CD4-positive, alpha-beta memory T cell (primary cell): ENCODE results near the gene COL4A1. TPM values are rescaled to one million over a fixed set of nuclear protein-coding genes. Genes with fewer than 3 reads are reported as not detected.

Source experiments
- CTCF ChIA-PET: fragments of 350-600 bp; sonication (Branson Sonifier 250); formaldehyde crosslinking; loops from one replicate; lab custom pipeline; 2021; ENCODE audit warnings: inconsistent platforms; ENCODE audit not compliant: partially characterized antibody; lab: Charles Lee
- POLR2A ChIA-PET: fragments of 350-600 bp; sonication (Branson Sonifier 250); formaldehyde crosslinking; loops from one replicate; lab custom pipeline; 2021; ENCODE audit not compliant: partially characterized antibody; lab: Charles Lee
- DNase-seq, 5 donors: peaks; one replicate each; pipeline versions ENCODE4 v3.0.0 to v3.0.0-alpha.2; 2020 to 2022; ENCODE audit warnings: mixed read lengths in 1 of 5
- H3K27ac ChIP-seq: one replicate; pipeline ENCODE4 v1.7.0; 2013; ENCODE audit warnings: low read depth, low read length
- H3K27me3 ChIP-seq: 2 replicates; pipeline ENCODE4 v1.7.0; 2013; ENCODE audit warnings: mild to moderate bottlenecking, low read length, moderate library complexity; ENCODE audit not compliant: insufficient read depth
- H3K36me3 ChIP-seq: 2 replicates; pipeline ENCODE4 v1.7.0; 2013; ENCODE audit warnings: mild to moderate bottlenecking, low read length, moderate library complexity; ENCODE audit not compliant: insufficient read depth
- H3K4me1 ChIP-seq: 2 replicates; pipeline ENCODE4 v1.7.0; 2013; ENCODE audit warnings: mild to moderate bottlenecking, low read length, moderate library complexity; ENCODE audit not compliant: insufficient read depth
- H3K4me3 ChIP-seq, 2 donors: one replicate each; pipeline ENCODE4 v1.7.0; 2013; ENCODE audit warnings: low read length in 2 of 2, mild to moderate bottlenecking in 1 of 2
- H3K9me3 ChIP-seq, 2 donors: one replicate each; pipeline ENCODE4 v1.7.0; 2013; ENCODE audit warnings: low read length in 2 of 2, control low read depth in 1 of 2; ENCODE audit not compliant: control insufficient read depth in 1 of 2
- H3K27ac Mint-ChIP-seq, 7 donors: one replicate each; pipeline ENCODE4 v1.8.0; 2020 to 2021; ENCODE audit warnings: mixed read lengths in 7 of 7, mild to moderate bottlenecking in 6 of 7, inconsistent platforms in 3 of 7, moderate library complexity in 3 of 7
- H3K27me3 Mint-ChIP-seq, 2 donors: one replicate each; pipeline ENCODE4 v1.8.0; 2020 to 2021; ENCODE audit warnings: mixed read lengths in 2 of 2
- H3K36me3 Mint-ChIP-seq, 2 donors: one replicate each; pipeline ENCODE4 v1.8.0; 2020 to 2021; ENCODE audit warnings: mixed read lengths in 2 of 2, inconsistent platforms in 1 of 2, mild to moderate bottlenecking in 1 of 2
- H3K4me1 Mint-ChIP-seq, 4 donors: one replicate each; pipeline ENCODE4 v1.8.0; 2020 to 2021; ENCODE audit warnings: mixed read lengths in 4 of 4, mild to moderate bottlenecking in 1 of 4
- H3K4me3 Mint-ChIP-seq, 8 donors: one replicate each; pipeline ENCODE4 v1.8.0; 2020 to 2021; ENCODE audit warnings: mixed read lengths in 8 of 8, mild to moderate bottlenecking in 7 of 8, moderate library complexity in 6 of 8, inconsistent platforms in 3 of 8
- H3K9me3 Mint-ChIP-seq, 8 donors: one replicate each; pipeline ENCODE4 v1.8.0; 2020 to 2021; ENCODE audit warnings: mixed read lengths in 8 of 8, mild to moderate bottlenecking in 5 of 8, inconsistent platforms in 3 of 8, moderate library complexity in 1 of 8
- intact Hi-C: fragments of 100-400 bp; cut with micrococcal nuclease; formaldehyde crosslinking; loops from one replicate; pipeline ENCODE4 v1.15.1; 2023
- polyA plus RNA-seq, 2 donors: library from polyadenylated mRNA; unstranded; fragments of 300-500 nt; fragmentation: Illumina TruSeq; gene quantifications; one replicate each; pipeline ENCODE4 v1.2.3, GENCODE V29; 2021
- total RNA-seq, 2 experiments: library from RNA; stranded (reverse); gene quantifications; one replicate each; pipeline ENCODE4 v1.2.3, GENCODE V29; 2021

Gene COL4A1
- total and polyA plus RNA-seq, 4 experiments from 2014 or later: not detected

GRCh38 chr13:110179857-110180147 is 127.2 kb downstream of the COL4A1 start:
- Mint-ChIP-seq H3K27ac (no peak overlapping the region), H3K27me3 (no peaks in the 10 kb centered on the region), H3K4me1 (no peaks in the 10 kb centered on the region), H3K9me3 (peaks cover 0 to 8% (median 0%) of the 10 kb centered on the region in 8 donors), H3K36me3 (no peaks in the 10 kb centered on the region), H3K4me3 (no peak overlapping the region)
- intact Hi-C loops: no loop called here
- no peaks in the 10 kb centered on the region for H3K27me3 ChIP-seq
- no peak overlapping the region for H3K4me3 ChIP-seq
- CTCF ChIA-PET: no interaction called here
- no peak overlapping the region for H3K27ac ChIP-seq
- H3K4me1 ChIP-seq: no peaks in the 10 kb centered on the region
- no peak for DNase-seq
- H3K9me3 ChIP-seq: no peaks in the 10 kb centered on the region
- H3K36me3 ChIP-seq: no peaks in the 10 kb centered on the region
- POLR2A ChIA-PET: no interaction called here

- Histone ChIP-seq H3K9me3 (no peaks in the 10 kb centered on the region), H3K4me1 (no peaks in the 10 kb centered on the region), H3K4me3 (no peak overlapping the region), H3K36me3 (no peaks in the 10 kb centered on the region), H3K27ac (no peak overlapping the region), H3K27me3 (no peaks in the 10 kb centered on the region)
- no peak overlapping the region for H3K27ac Mint-ChIP-seq
- H3K9me3 Mint-ChIP-seq: peaks cover 0 to 13% (median 2%) of the 10 kb centered on the region in 8 donors
- no peak overlapping the region for H3K4me3 Mint-ChIP-seq
- no peaks in the 10 kb centered on the region for H3K27me3 Mint-ChIP-seq
- ChIA-PET POLR2A (no interaction called here), CTCF (no interaction called here)
- no peaks in the 10 kb centered on the region for H3K36me3 Mint-ChIP-seq
- intact Hi-C loops: no loop called here
- no peaks in the 10 kb centered on the region for H3K4me1 Mint-ChIP-seq
- no peak for DNase-seq
Observed at GRCh38 chr13:110179116-110179856, 127.7 kb downstream of the COL4A1 start.

GRCh38 chr13:110177790-110178189 is 129.2 kb downstream of the COL4A1 start:
- intact Hi-C loops: no loop called here
- POLR2A ChIA-PET: no interaction called here
- no peaks in the 10 kb centered on the region for H3K4me1 Mint-ChIP-seq
- no peak overlapping the region for H3K27ac Mint-ChIP-seq
- CTCF ChIA-PET: interaction anchor here (1.3 kb wide), 1 partner anchor 10 kb away, joined by 4 read pairs; no protein-coding TSS in a partner anchor
- H3K9me3 Mint-ChIP-seq: peaks cover 0 to 21% (median 8%) of the 10 kb centered on the region in 8 donors
- Histone ChIP-seq H3K27me3 (no peaks in the 10 kb centered on the region), H3K4me3 (no peak overlapping the region), H3K27ac (no peak overlapping the region), H3K36me3 (no peaks in the 10 kb centered on the region), H3K4me1 (no peaks in the 10 kb centered on the region), H3K9me3 (peaks cover 0 to 8% of the 10 kb centered on the region in 2 donors)
- peaks cover 0 to 2% of the 10 kb centered on the region in 2 donors for H3K36me3 Mint-ChIP-seq
- no peak for DNase-seq
- no peaks in the 10 kb centered on the region for H3K27me3 Mint-ChIP-seq
- H3K4me3 Mint-ChIP-seq: no peak overlapping the region

GRCh38 chr13:110176431-110176830 is 130.5 kb downstream of the COL4A1 start:
- intact Hi-C loops: no loop called here
- ChIA-PET CTCF (interaction anchor here (0.6 kb wide), 1 partner anchor 26 kb away, joined by 4 read pairs; no protein-coding TSS in a partner anchor), POLR2A (no interaction called here)
- Mint-ChIP-seq H3K4me1 (no peaks in the 10 kb centered on the region), H3K36me3 (peaks cover 0 to 2% of the 10 kb centered on the region in 2 donors), H3K27me3 (peaks cover 0 to 2% of the 10 kb centered on the region in 2 donors), H3K4me3 (no peak overlapping the region), H3K27ac (no peak overlapping the region), H3K9me3 (peaks cover 0 to 30% (median 13%) of the 10 kb centered on the region in 8 donors)
- Histone ChIP-seq H3K9me3 (peaks cover 0 to 8% of the 10 kb centered on the region in 2 donors), H3K4me3 (no peak overlapping the region), H3K27ac (no peak overlapping the region), H3K36me3 (no peaks in the 10 kb centered on the region), H3K4me1 (no peaks in the 10 kb centered on the region), H3K27me3 (no peaks in the 10 kb centered on the region)
- no peak for DNase-seq

- no peak overlapping the region for H3K4me3 Mint-ChIP-seq
- no peaks in the 10 kb centered on the region for H3K4me1 Mint-ChIP-seq
- CTCF ChIA-PET: no interaction called here
- no peaks in the 10 kb centered on the region for H3K27me3 ChIP-seq
- no peaks in the 10 kb centered on the region for H3K4me1 ChIP-seq
- H3K27ac ChIP-seq: no peak overlapping the region
- H3K9me3 ChIP-seq: peaks cover 0 to 8% of the 10 kb centered on the region in 2 donors
- no peak overlapping the region for H3K27ac Mint-ChIP-seq
- H3K36me3 ChIP-seq: no peaks in the 10 kb centered on the region
- POLR2A ChIA-PET: no interaction called here
- H3K4me3 ChIP-seq: no peak overlapping the region
- H3K9me3 Mint-ChIP-seq: peaks cover 0 to 31% (median 13%) of the 10 kb centered on the region in 8 donors
- H3K27me3 Mint-ChIP-seq: peaks cover 0 to 2% of the 10 kb centered on the region in 2 donors
- intact Hi-C loops: no loop called here
- DNase-seq: no peak
- H3K36me3 Mint-ChIP-seq: peaks cover 0 to 2% of the 10 kb centered on the region in 2 donors
Observed at GRCh38 chr13:110173247-110173818, 133.6 kb downstream of the COL4A1 start.

- Mint-ChIP-seq H3K4me3 (no peak overlapping the region), H3K9me3 (peaks cover 0 to 31% (median 13%) of the 10 kb centered on the region in 8 donors), H3K4me1 (no peaks in the 10 kb centered on the region), H3K27ac (no peak overlapping the region), H3K36me3 (peaks cover 0 to 2% of the 10 kb centered on the region in 2 donors), H3K27me3 (peaks cover 2 to 4% of the 10 kb centered on the region in 2 donors)
- intact Hi-C loops: no loop called here
- Histone ChIP-seq H3K4me3 (no peak overlapping the region), H3K27ac (no peak overlapping the region), H3K27me3 (no peaks in the 10 kb centered on the region), H3K9me3 (peaks cover 0 to 8% of the 10 kb centered on the region in 2 donors), H3K4me1 (no peaks in the 10 kb centered on the region), H3K36me3 (no peaks in the 10 kb centered on the region)
- ChIA-PET POLR2A (no interaction called here), CTCF (no interaction called here)
- no peak for DNase-seq
Observed at GRCh38 chr13:110170882-110171281, 136.1 kb downstream of the COL4A1 start.

- Histone ChIP-seq H3K4me1 (no peaks in the 10 kb centered on the region), H3K36me3 (no peaks in the 10 kb centered on the region), H3K4me3 (no peak overlapping the region), H3K27me3 (no peaks in the 10 kb centered on the region), H3K9me3 (peaks cover 0 to 8% of the 10 kb centered on the region in 2 donors), H3K27ac (no peak overlapping the region)
- H3K4me1 Mint-ChIP-seq: no peaks in the 10 kb centered on the region
- H3K4me3 Mint-ChIP-seq: no peak overlapping the region
- no peak for DNase-seq
- peaks cover 2 to 4% of the 10 kb centered on the region in 2 donors for H3K27me3 Mint-ChIP-seq
- CTCF ChIA-PET: no interaction called here
- peaks cover 0 to 27% (median 13%) of the 10 kb centered on the region in 8 donors for H3K9me3 Mint-ChIP-seq
- intact Hi-C loops: no loop called here
- H3K36me3 Mint-ChIP-seq: peaks cover 0 to 2% of the 10 kb centered on the region in 2 donors
- POLR2A ChIA-PET: no interaction called here
- H3K27ac Mint-ChIP-seq: no peak overlapping the region
Observed at GRCh38 chr13:110170020-110170790, 136.8 kb downstream of the COL4A1 start.
